ENCODE measurements around the gene NUDT7. TPM values are rescaled to one million over a fixed set of nuclear protein-coding genes. Genes with fewer than 3 reads are reported as not detected.

NUDT7 gene
- total RNA-seq, 4 donors from 2014 or later: 5.8 to 14.4 (median 9.1) TPM

Other genes starting within 250 kb of the NUDT7 start
- 1 to 10 TPM in 2 of 4 donors, under 1 TPM in 2; 0.53 to 2.5 (median 0.92) TPM for gene VAT1L, start 66.0 kb downstream of the NUDT7 start, total RNA-seq

Data from Peyer's patch (tissue), 4 donors.